NCI-H2081 treated with DMSO at 0.1 percent for 48 hours (cell line): ENCODE data around the gene PJA1.

Experiments used
- DNase-seq: peaks from one replicate; lab custom pipeline; 2025; lab: John Stamatoyannopoulos, UW

PJA1 gene, protein sequence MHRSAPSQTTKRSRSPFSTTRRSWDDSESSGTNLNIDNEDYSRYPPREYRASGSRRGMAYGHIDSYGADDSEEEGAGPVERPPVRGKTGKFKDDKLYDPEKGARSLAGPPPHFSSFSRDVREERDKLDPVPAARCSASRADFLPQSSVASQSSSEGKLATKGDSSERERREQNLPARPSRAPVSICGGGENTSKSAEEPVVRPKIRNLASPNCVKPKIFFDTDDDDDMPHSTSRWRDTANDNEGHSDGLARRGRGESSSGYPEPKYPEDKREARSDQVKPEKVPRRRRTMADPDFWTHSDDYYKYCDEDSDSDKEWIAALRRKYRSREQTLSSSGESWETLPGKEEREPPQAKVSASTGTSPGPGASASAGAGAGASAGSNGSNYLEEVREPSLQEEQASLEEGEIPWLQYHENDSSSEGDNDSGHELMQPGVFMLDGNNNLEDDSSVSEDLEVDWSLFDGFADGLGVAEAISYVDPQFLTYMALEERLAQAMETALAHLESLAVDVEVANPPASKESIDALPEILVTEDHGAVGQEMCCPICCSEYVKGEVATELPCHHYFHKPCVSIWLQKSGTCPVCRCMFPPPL

DNA sequence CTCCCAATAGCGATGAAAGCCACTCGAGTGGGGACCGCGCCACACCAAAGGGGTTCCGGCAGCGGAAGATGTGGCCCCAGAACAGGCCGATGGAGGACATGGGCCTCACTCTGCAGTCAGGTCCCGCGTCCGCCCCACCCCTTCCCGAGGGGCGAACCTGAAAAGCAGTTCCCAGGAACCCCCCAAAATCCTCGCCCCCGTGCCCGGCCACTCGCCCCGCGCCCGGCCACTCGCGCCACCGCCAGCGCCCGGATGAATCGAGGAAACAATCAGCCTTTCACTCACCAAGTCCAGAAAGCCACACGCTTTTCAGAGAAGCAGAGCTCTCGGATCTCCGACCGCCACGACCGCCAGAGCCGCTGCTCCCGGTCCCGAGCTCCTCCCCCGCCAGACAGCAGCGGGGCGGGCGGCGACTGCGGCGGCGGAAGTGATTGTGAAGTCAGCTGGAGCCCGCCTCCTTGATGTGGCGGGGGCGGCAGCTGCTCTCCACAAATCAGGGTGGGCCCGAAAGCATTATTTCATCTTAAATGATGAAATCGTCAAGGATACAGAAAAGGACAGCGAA is at the start of gene PJA1:
TSS of gene PJA1 (minus strand) at position 367 of the 565 bp plus-strand sequence. CDS start 2,380 bp downstream, outside the sequence.
- DNase-seq, result no peak

DNA sequence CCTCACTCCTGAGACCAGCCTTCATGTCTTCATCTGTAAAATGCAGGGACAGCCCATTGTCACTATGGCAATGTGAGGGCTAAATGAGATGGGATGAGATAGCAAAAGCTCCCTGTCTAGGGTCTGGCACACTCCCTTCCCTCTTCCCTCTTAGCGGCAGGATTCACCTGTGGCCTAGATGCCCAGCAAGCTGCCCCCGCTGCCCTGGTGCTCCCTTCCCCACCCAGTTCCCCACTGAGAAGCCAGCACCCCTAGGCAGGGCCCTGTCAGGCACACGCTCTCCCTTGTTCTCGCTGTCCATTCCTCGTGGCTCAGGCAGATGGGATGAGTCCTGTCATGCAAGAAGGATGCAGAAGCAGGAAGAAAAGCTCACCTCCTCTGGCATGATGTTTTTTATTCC is 49.2 kb upstream of the PJA1 start:
- no peak for DNase-seq

DNA sequence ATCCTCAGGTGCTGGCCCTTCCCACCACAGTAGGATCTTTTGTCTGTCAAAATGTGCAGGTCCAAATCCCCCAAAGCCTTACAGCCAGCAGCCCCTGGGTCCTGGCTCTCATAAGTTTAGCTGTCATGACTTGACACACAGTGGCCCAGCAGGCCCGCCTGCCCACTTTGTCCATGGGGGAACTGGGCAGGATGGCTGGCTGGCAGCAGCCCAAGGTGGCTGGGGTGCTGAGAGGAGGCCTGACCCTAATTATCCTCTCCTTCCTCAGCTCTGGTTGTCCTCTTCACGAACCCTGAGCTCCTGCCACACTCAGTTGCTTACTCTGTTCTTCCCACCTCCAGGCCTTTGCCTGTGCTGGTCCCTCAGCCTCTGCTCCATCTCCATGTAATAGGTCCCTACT is 46.4 kb upstream of the PJA1 start:
- DNase-seq, result no peak

DNA sequence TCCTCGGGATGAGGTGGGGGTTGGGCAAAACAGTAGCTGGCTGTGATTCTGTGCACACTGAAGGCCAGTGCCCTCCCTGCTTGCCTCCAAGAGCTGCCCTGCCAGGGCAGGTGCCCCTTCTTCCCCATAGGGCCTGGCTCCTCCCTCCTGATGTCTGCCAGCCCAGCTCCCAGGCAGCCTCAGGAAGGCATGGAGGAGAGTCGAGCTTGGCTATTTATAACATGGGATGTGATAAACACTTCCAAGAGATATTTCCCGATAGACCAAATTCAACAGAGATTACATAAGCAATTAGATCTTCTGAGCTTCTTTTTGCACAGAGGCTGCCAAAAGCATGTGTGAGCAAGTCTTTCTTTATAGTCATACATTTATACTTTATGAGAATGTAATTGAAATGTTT is 45.3 kb upstream of the PJA1 start:
- no peak for DNase-seq

DNA sequence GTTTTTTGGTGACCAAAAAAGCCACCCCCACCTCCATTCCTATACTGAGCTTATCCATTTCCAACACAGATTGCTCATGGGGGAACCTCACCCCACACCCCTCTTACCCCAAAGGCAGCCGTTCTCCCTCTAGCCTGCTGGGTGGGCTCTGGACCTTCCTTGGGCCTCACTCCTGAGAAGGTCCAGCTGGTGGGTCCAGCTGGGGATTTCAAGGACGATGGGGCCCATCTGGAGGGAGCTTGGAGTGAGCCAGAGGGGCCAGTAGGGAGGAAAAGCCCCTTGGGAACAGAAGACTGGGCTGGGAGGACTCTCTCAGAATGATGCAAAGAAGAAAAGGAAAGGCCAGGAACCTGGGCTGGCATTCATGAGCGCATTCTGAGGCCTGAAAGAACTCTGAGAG is 42.0 kb upstream of the PJA1 start:
- DNase-seq, result no peak

DNA sequence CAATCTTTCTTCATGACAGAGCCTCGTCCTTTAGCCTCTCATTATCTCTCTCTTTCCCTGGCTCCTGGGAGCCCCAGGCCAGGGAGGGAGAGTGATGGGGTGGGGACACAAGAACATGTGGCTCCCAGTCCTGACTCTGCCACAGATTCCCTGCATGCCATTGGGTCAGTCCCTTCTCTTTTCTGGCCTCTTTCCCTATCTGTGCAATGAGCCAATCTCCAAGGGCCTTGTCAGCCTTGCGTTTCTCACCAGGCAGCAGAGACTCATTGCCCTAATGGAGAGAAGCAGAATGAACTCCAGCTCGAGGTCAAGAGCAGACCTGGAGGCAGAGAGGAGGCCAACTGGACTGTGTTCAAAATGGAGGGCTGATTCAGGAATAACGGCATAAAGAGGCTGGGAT is 38.4 kb upstream of the PJA1 start:
- DNase-seq, result no peak

DNA sequence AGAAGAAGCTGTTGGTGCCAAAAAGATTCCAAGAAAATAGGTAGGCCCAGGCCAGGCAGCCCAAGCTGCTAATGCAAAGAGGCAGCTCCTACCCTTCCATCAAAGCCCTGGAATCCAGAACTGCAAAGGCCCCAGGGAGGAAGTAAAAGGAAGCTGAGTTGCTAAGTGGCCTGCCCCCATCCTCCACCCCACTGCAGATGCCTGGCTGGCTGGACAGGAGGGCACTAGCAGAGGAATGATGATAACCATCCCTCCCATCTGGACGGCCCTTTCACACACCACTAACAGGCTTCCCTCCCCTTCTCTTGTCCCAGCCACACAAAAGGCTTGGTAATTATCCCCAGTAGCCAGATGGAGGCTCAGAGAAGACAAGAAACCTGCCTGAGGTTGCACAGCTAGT is 32.4 kb upstream of the PJA1 start:
- DNase-seq, result no peak

DNA sequence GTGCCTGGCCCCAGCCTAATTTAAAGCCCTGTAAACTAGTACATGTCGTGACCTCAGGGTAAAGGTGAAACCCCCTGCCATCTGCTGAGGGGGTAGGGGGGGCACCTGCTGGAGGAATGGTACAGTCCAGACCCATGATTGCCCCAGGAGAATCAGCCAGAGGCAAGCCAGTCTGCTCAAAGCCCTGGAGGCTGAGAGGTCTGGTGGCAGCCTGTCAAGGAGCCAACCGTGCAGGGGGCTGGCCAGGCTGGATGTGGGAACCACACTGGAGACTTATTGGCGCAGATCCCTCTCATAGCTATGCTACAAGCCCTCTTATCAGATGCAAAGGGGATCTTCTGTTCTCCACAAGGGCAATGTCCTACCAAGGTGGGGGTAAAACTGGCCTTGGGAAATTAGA is 31.4 kb upstream of the PJA1 start:
- DNase-seq, result no peak

DNA sequence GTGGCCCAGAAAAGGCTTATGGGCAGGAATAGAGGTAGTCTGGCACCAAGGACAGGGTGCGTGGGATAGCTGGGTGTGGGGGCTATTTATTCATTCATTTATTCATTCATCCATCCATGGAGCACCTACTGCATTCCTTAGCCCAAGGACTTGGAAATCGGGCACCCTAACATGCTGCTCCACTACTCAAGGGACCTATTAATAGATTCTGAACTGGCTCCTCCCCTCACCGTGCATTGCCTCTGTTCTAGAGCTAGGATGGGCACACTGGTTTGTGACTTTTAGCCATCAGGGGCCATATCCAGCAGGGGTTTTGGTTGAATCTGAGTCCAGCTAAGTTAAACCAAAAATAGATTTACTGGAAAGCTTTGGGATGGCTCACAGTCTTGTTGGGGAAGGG is 30.6 kb upstream of the PJA1 start:
- DNase-seq, result no peak

DNA sequence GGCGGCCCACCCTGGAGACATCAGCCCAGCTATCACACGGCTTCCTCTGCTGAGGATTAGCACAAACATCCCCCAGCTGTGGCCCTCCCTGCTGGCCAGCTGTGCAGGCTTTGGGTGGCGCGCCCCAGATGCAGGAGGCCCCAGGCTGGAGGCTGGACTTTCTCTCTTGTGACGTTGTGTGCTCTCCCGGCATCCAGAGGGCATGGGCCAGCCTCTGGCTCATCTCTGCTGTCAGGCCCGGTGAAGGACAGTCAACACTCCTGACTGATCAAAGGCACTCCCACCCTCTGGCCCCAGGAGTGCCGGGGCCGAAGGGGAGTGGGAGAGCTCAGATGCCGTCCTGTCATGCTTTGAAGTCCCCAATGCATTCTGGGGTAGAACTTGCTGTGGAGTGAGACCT is 29.9 kb upstream of the PJA1 start:
- no peak for DNase-seq

DNA sequence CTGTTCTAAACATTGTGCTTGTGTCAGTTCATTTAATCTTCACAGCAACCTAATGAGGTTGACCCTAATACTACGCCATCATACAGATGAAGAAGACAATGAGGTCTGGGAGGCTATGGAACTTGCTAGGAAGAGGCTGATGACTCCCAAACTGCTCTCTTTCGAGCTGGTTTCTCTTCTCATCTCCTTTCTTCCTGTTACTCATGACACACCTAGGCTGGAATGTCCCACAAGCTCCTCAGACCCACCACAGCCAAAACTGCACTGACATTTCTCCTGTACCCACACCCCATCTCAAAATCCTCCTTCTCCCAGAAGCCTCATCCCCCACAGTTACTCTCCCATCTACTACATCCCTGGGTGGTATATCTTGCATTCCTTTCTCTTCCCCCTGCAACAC is 27.4 kb upstream of the PJA1 start:
- no peak for DNase-seq

DNA sequence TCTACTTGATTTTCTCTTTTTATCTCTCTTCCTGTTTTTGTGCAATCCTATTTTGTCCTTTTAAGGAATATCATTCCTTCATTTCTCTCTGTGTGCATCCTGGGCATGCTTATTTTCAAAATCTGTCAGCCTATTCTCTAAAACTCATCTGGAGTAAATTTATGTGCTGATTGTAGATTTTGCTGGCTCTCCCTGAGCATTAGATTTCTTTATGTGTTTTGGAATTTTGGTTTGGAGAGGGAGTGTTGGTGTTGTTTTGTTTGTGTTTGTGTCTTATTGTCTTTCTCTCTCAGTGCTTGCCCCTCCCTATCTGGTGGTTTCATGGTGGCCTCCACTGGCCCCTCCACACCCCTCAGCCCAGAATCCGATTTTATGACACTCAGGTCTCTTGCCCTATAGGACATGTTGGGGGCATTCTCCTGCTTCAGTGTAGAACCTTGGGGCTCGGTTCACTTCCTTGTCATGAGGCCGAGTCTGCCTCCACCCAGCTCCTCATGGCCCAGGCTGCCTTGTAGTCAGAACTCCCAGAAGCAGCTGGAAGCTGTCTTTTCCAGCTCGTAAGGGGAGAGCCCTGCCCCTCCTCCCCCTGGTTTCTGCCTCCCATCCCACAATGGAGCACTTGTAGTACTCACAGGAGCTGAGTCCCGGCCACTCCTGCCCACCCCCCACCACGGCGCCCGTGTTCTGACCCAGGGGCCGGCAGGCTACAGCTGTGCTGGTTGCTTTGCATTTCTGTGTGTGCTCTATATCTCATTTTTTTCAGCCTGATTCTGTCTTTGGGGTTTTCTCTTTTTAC is 24.5 kb upstream of the PJA1 start:
- DNase-seq, result no peak

DNA sequence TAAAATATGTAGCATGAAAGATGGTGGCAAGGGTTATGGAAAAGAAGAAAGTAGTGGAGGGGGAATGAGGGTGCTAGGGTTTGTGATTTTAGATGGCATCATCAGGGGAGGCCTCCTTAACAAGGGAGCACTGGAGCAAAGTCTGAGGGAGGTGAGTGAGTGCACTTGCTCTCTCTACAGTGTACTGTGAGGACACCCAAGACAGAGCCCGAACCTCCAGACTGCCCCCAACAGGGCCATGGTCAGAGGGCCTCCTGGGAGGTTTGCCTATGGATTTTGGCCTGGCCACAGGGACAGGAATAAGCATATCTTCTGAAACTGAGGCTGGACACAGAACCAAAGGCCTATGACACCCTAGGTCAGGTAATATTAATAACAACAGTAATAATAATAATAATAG is 21.4 kb upstream of the PJA1 start:
- DNase-seq, result no peak

DNA sequence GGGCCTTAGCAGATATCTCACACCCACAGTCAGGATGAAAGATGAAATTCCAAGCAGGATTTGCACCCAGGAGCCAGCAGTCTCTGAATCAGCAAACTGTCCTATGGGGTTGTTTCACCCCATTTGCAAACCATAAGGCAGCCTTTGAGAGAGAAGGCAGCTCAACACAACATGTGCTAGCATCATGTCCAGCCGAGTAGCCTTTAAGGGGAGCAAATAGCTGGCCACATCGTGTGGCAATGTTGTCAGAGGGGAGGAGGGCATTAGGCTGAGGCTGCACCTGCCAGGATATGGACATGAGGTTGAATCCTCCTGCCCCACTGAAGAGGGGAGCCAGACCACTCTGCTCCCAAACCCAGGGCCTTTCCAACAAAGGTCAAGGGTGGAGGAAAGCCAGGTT is 20.6 kb upstream of the PJA1 start:
- DNase-seq, result no peak

DNA sequence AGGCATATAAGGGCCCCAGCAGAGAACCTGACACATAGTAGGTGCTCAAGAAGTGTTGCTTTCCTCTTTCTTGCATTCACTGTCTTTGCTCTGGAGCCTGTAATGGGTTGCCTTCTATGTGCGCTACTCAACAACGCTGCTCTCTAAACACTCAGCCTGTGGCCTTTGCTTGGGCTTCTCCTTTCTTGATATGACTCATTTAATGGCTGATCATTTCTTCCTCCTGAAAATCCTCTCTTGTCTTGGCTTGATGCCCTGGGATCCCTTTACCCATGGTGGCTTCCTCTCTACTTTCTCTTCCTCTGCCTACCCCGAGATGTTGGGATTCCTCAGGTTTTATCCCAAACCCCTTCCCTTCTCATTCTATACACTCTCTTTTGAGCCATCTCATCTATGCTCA is 19.9 kb upstream of the PJA1 start:
- DNase-seq, result no peak

DNA sequence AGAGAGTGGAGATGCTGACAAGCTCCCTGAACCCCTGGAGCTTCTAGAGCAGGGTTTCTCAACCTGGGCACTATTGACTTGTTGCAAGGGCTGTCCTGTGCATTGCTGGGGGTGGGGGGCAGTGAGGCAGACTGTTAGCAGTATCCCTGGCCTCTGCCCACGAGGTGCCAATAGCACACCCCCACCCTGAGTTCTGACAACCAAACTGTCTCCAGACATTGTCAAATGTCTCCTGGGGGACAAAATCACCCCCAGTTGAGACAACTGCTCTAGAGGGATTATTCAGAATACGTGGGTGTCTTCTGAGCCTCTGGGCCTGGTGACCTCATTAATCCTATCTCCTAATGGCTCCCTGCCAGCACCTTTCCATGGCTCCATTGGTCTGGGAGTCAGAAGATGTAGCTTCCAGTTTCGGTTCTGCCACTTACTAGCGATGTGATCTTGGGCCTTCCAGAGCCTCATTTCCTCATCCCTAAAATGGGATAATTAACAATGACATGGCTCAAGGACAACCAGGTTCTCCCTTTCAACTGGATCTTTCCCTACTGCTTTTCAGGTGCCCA is 17.6 kb upstream of the PJA1 start:
- no peak for DNase-seq

DNA sequence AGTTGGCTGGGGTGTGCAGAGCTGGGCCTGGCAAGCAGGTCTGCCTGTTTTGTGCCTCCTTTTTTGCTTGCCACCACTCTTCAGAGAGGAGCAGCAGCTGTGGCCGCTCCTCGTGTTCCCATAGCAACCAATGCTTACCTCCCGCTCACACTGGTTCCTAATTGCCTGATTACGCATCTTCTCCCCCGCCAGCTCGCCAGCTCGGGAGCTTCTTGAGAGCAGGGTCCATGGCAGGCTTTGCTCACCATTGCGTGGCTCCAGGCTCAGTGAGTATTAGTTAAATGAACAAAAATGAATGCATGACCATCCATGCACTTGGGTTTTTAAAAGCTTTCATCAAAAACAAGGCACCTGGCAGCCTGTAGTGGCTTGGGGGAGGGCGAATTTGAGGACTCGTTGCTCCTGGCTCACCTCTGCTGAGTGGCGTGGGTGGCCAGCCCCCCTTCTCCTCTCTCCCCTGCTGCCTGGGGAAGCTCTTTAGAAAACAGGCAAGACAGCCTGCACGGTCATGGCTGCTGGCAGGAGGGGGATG is 14.2 kb upstream of the PJA1 start:
- no peak for DNase-seq

DNA sequence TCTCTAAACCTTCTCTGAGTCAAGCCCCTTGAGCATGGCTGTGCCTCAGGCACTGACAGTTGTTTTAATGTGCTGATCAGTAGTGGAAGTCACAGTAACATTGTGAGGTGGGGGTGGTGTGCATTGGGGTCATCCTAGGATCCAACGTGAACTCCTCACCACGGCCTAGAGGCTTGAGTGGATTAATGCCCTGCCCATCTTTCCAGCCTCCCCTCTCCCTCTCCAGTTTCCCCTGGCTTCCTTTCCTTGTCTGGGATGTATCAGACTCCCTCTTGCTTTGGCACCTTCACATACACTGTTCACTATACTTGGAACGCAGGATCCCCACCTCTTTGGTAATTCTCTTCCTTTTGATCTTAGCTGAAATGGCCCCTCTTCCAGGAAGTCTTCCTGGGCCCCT is 13.3 kb upstream of the PJA1 start:
- DNase-seq, result no peak

DNA sequence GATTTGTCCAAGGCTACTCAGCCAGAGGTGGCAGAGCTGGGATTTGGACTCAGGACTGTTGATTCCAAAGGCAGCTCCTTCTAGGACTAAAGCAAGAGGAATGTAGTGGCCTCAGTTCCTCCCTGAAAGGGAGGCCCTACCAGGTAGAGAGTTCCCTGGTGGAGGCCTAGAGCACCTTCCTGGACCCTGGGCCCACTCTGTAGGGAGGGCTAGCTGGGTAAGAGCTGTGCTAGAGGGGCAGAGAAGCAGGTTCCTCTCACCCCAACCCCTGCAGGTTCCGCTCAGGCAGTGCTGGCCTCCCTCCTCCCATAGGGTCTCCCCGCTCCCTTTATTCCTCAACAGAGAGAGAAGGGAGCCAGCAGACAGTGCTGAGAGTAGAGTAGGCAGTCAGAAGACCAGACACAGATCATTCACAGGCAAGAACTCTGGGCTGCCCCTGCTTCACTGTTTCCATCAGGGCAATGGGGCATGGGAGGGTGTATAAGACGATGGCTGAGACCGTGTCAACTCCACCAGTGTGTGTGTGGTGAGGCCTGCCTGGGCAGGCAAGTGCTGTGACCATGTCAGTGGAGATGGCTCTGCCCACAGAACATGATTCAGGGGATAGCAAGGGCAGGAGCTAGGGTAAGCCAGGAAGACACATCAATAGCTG is 12.4 kb upstream of the PJA1 start:
- no peak for DNase-seq

DNA sequence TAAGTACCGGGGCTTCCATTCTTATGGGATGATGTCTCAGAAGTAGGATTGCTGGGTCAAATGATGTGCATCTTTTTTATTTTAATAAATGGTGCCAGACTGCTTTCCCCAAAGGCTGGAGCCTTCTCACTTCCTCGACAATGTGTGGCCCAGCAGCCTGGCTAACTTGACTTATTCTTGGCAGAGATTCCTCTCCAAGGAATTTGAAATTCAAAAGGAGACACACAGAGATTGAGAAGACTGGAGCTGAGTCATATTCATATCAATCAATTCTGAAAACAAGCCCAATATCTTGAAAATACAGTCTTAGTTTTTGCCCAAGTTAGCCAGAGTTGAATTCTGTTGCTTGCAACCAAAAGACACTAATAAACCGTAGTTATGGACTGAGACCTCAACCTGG is 10.8 kb upstream of the PJA1 start:
- no peak for DNase-seq

DNA sequence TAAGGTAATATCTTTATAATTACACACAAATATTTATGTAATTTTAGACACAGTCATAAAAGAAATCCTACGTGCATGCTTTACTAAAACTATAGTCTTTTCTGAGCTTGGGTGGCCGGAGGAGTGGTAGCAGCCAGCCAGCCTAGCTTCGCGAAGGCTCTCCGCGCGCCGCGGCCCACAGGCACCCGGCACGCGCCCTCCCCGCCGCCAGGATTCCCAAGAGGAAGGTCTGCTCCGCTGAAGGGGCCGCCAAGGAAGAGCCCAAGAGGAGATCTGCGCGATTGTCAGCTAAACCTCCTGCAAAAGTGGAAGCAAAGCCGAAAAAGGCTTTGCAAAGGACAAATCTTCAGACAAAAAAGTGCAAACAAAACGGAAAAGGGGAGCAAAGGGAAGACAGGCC is 8.7 kb upstream of the PJA1 start:
- no peak for DNase-seq

DNA sequence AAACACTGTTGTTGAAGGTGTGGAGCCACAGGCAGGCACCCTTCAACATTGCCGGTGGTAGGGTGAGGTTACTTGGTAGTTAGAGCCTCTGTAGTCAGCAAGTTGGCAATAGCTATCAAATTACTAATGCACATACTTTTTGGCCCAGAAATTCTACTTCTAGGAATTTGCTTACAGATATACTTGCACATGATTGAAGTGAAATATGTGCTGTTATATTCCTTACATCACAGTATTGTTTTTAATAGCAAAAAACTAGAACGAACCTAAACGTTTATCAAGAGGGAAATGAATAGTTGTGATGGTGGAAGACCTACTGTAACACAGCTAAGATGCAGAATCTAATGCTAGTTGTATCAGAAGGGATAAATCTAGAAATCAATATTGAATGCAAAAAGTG is 7.7 kb upstream of the PJA1 start:
- DNase-seq, result no peak
